HepG2 (cell line): ENCODE results near the gene LHPP. TPM values are rescaled to one million over a fixed set of nuclear protein-coding genes. Genes with fewer than 3 reads are reported as not detected.

ENCODE experiments used
- ARID5B ChIP-seq: IDR thresholded peaks from 2 replicates; pipeline ENCODE4 v1.4.0; 2020; ENCODE audit warnings: mild to moderate bottlenecking, missing genetic modification reagents
- BORCS8-MEF2B ChIP-seq: sonication (generic); formaldehyde crosslinking; IDR thresholded peaks from 2 replicates; pipeline ENCODE4 v1.8.0; 2022; ENCODE audit warnings: mild to moderate bottlenecking, missing genetic modification reagents
- CREM ChIP-seq, 2 experiments: sonication (generic) in 1 of 2; formaldehyde crosslinking in 1 of 2; IDR thresholded peaks; 2 replicates each; pipeline versions ENCODE4 v1.4.0 to v1.6.1; 2016 to 2020; ENCODE audit warnings: antibody characterized with exemption in 1 of 2, mild to moderate bottlenecking in 1 of 2, missing genetic modification reagents in 1 of 2
- FOXA3 ChIP-seq: IDR thresholded peaks from 2 replicates; pipeline ENCODE4 v1.6.1; 2016; ENCODE audit warnings: missing genetic modification reagents, missing compliant biosample characterization
- GATAD2A ChIP-seq: IDR thresholded peaks from 2 replicates; pipeline ENCODE4 v1.6.1; 2016
- HDAC1 ChIP-seq: sonication (generic); formaldehyde crosslinking; IDR thresholded peaks from 2 replicates; pipeline ENCODE4 v1.5.1; 2020; ENCODE audit warnings: mild to moderate bottlenecking, missing genetic modification reagents
- HDAC2 ChIP-seq: sonication (generic); formaldehyde crosslinking; IDR thresholded peaks from 2 replicates; pipeline ENCODE4 v1.4.0; 2020; ENCODE audit warnings: missing genetic modification reagents
- MAFK ChIP-seq, 2 experiments: IDR thresholded peaks in 1 of 2; conservative IDR thresholded peaks in 1 of 2; 2 replicates each; pipeline ENCODE4 v1.6.1; 2011; ENCODE audit warnings: improper control_type of control experiment in 2 of 2, low read length in 2 of 2
- NFIC ChIP-seq: IDR thresholded peaks from 2 replicates; pipeline ENCODE4 v1.6.1; 2012; ENCODE audit warnings: mild to moderate bottlenecking, low read length, inconsistent platforms
- SAP130 ChIP-seq: IDR thresholded peaks from 2 replicates; pipeline ENCODE4 v1.6.1; 2016; ENCODE audit warnings: low read depth
- SOX13 ChIP-seq, 3 experiments: fragments of 450-650 bp in 1 of 3; sonication (generic) in 1 of 3; formaldehyde crosslinking in 1 of 3; IDR thresholded peaks in 2 of 3; conservative IDR thresholded peaks in 1 of 3; 2 replicates each; pipeline versions ENCODE4 v1.5.0 to v1.6.1; 2016 to 2020; ENCODE audit warnings: antibody characterized with exemption in 1 of 3, mild to moderate bottlenecking in 1 of 3, missing compliant biosample characterization in 1 of 3, missing genetic modification reagents in 1 of 3, moderate library complexity in 1 of 3
- USF2 ChIP-seq, 2 experiments: sonication (generic) in 1 of 2; formaldehyde crosslinking in 1 of 2; IDR thresholded peaks; 2 replicates each; pipeline versions ENCODE4 v1.5.1 to v1.6.1; 2011 to 2020; ENCODE audit warnings: borderline replicate concordance in 1 of 2, low read depth in 1 of 2, low read length in 1 of 2, mild to moderate bottlenecking in 1 of 2, missing genetic modification reagents in 1 of 2, moderate library complexity in 1 of 2
- ZNF382 ChIP-seq: sonication (generic); formaldehyde crosslinking; IDR thresholded peaks from 2 replicates; pipeline ENCODE4 v1.5.0; 2020; ENCODE audit warnings: missing genetic modification reagents, mild to moderate bottlenecking, borderline replicate concordance
- ZNF441 ChIP-seq: sonication (generic); formaldehyde crosslinking; IDR thresholded peaks from 2 replicates; pipeline ENCODE4 v1.7.0; 2021; ENCODE audit warnings: missing genetic modification reagents, borderline replicate concordance
- ZNF724P ChIP-seq: sonication (generic); formaldehyde crosslinking; IDR thresholded peaks from 2 replicates; pipeline ENCODE4 v1.8.0; 2022; ENCODE audit warnings: missing genetic modification reagents, borderline replicate concordance
- polyA plus RNA-seq, 8 experiments: library from polyadenylated mRNA; depleted of rRNA in 3 of 8; stranded (reverse) in 7 of 8; unstranded in 1 of 8; fragments of >200 nt; fragmentation: Illumina TruSeq in 4 of 8; extraction: Trizol in 4 of 8; gene quantifications; 2 replicates each; pipeline versions ENCODE4 v1.2.1 to v1.2.3, GENCODE V29; 2011 to 2016; ENCODE audit warnings: low read depth in 4 of 8, missing spikeins in 1 of 8, mixed read lengths in 1 of 8; ENCODE audit not compliant: insufficient read depth in 1 of 8
- total RNA-seq, 5 experiments: library from RNA; depleted of rRNA; stranded (reverse); fragments of >200 nt; fragmentation: Illumina TruSeq; extraction: Trizol; gene quantifications; 2 replicates each; pipeline ENCODE4 v1.2.3, GENCODE V29; 2016; ENCODE audit warnings: low read depth in 1 of 5
- TF ChIP-seq, protein P1 (sequence below): sonication (generic); formaldehyde crosslinking; conservative IDR thresholded peaks from 2 replicates; pipeline ENCODE4 v1.4.0; 2020; ENCODE audit warnings: mild to moderate bottlenecking, missing genetic modification reagents, moderate library complexity

Gene LHPP
- total and polyA plus RNA-seq, 2 of the 13 experiments (the other 11 are each of a cell fraction or from before 2014, with no cell fraction given) = 5.2 to 13.1 TPM

GRCh38 chr10:124476043-124476725, 14.6 kb downstream of the LHPP start (continued):
- TF ChIP-seq USF2 (IDR thresholded peaks at IDR 0.05; ENCODE audit: low read depth, low read length) = no peak; the same call in 1 of the 2 replicates
- TF ChIP-seq USF2 (CRISPR knock-in tag; IDR thresholded peaks at IDR 0.05; ENCODE audit: borderline replicate concordance) = no peak
- TF ChIP-seq NFIC = no peak
- TF ChIP-seq HDAC1 = 0 out of 2 replicates have a peak, but pooled peaks have one; percentile 52
- TF ChIP-seq, protein P1, sequence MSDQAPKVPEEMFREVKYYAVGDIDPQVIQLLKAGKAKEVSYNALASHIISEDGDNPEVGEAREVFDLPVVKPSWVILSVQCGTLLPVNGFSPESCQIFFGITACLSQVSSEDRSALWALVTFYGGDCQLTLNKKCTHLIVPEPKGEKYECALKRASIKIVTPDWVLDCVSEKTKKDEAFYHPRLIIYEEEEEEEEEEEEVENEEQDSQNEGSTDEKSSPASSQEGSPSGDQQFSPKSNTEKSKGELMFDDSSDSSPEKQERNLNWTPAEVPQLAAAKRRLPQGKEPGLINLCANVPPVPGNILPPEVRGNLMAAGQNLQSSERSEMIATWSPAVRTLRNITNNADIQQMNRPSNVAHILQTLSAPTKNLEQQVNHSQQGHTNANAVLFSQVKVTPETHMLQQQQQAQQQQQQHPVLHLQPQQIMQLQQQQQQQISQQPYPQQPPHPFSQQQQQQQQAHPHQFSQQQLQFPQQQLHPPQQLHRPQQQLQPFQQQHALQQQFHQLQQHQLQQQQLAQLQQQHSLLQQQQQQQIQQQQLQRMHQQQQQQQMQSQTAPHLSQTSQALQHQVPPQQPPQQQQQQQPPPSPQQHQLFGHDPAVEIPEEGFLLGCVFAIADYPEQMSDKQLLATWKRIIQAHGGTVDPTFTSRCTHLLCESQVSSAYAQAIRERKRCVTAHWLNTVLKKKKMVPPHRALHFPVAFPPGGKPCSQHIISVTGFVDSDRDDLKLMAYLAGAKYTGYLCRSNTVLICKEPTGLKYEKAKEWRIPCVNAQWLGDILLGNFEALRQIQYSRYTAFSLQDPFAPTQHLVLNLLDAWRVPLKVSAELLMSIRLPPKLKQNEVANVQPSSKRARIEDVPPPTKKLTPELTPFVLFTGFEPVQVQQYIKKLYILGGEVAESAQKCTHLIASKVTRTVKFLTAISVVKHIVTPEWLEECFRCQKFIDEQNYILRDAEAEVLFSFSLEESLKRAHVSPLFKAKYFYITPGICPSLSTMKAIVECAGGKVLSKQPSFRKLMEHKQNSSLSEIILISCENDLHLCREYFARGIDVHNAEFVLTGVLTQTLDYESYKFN (CRISPR knock-in tag) = peak; percentile 73
- no peak for TF ChIP-seq MAFK (conservative IDR thresholded peaks at IDR 0.05 in 1 of 2, IDR thresholded peaks at IDR 0.05 in 1 of 2; ENCODE audit: low read length in 2 of 2)
- no peak for TF ChIP-seq SOX13 (IDR thresholded peaks at IDR 0.05)
- TF ChIP-seq SOX13 (CRISPR knock-in tag; conservative IDR thresholded peaks at IDR 0.05 in 1 of 2, IDR thresholded peaks at IDR 0.05 in 1 of 2) = peak in 1 of 2 experiments; percentile 34; a peak in 1 of 4 replicates
- no peak for TF ChIP-seq BORCS8-MEF2B (CRISPR knock-in tag)
- peak; percentile 84 for TF ChIP-seq ARID5B (CRISPR knock-in tag)
- TF ChIP-seq SAP130 (CRISPR knock-in tag) = peak; percentile 81
- peak; percentile 74 for TF ChIP-seq CREM (IDR thresholded peaks at IDR 0.05)
- TF ChIP-seq CREM (CRISPR knock-in tag; IDR thresholded peaks at IDR 0.05) = no peak
- TF ChIP-seq ZNF441 (CRISPR knock-in tag) = peak; percentile 78; the same call in 1 of the 2 replicates
- peak; percentile 45; the same call in 1 of the 2 replicates for TF ChIP-seq HDAC2 (CRISPR knock-in tag)
- TF ChIP-seq ZNF382 = no peak
- TF ChIP-seq FOXA3 (CRISPR knock-in tag) = peak; percentile 63; the same call in 1 of the 2 replicates
- TF ChIP-seq ZNF724P = no peak
- TF ChIP-seq GATAD2A (CRISPR knock-in tag) = peak; percentile 73; the same call in 1 of the 2 replicates
